Left ventricle myocardium inferior (tissue), 1 donor: Measurements from ENCODE around the gene CERS4. TPM values are rescaled to one million over a fixed set of nuclear protein-coding genes. Genes with fewer than 3 reads are reported as not detected.
"Not testable (repeated sequence)": the region's sequence is repeated elsewhere in the genome, so short reads cannot be mapped to it uniquely, and the experiment has no call there.

Experiments used
- DNase-seq: peaks from one replicate; pipeline ENCODE4 v3.0.0-alpha.2; 2020
- H3K27ac ChIP-seq: fragments of 200-600 bp; replicated peaks from 2 replicates; pipeline ENCODE4 v1.8.0; 2021
- H3K27me3 ChIP-seq: fragments of 200-600 bp; 2 replicates; pipeline ENCODE4 v1.8.0; 2021; ENCODE audit warnings: low read depth
- H3K36me3 ChIP-seq: fragments of 200-600 bp; 2 replicates; pipeline ENCODE4 v1.8.0; 2021
- H3K4me1 ChIP-seq: fragments of 200-600 bp; 2 replicates; pipeline ENCODE4 v1.8.0; 2021
- H3K4me3 ChIP-seq: fragments of 200-600 bp; 2 replicates; pipeline ENCODE4 v1.8.0; 2021; ENCODE audit warnings: mild to moderate bottlenecking, moderate library complexity
- H3K9me3 ChIP-seq: fragments of 200-600 bp; replicated peaks from 2 replicates; pipeline ENCODE4 v1.8.0; 2021
- CTCF ChIP-seq: fragments of 200-600 bp; IDR thresholded peaks from 2 replicates; pipeline ENCODE4 v1.8.0; 2021; ENCODE audit warnings: antibody characterized with exemption, mild to moderate bottlenecking, borderline replicate concordance
- intact Hi-C: fragments of 100-400 bp; cut with micrococcal nuclease; formaldehyde crosslinking; loops from one replicate; pipeline ENCODE4 v1.11.0; 2022
- total RNA-seq: library from RNA; stranded (reverse); fragmentation: NEBNext Ultra II Directional; extraction: Animal tissue kit (Norgen Biotek cat#: 25700); gene quantifications from one replicate; pipeline ENCODE4 v1.2.1, GENCODE V29; 2021
- donor health status: DM: no; HTN: yes; CAD: no; lungs with severe emphysema.

The CERS4 gene
- total RNA-seq, 1 donor from 2014 or later = 16.5 TPM

GRCh38 chr19:8221161-8221560 lies 12.0 kb downstream of the CERS4 start:
- Histone ChIP-seq H3K27me3 (no peaks in the 10 kb centered on the region), H3K27ac (no peak overlapping the region), H3K4me3 (no peak overlapping the region), H3K4me1 (peaks cover 32% of the 10 kb centered on the region), H3K36me3 (no peaks in the 10 kb centered on the region), H3K9me3 (no peaks in the 10 kb centered on the region)
- DNase-seq = no peak
- intact Hi-C loops = no loop called here
- no peak for TF ChIP-seq CTCF

- not testable (repeated sequence) for H3K4me3 ChIP-seq
Measured at GRCh38 chr19:8223442-8223841, 14.3 kb downstream of the CERS4 start.

GRCh38 chr19:8224394-8225145 lies 15.4 kb downstream of the CERS4 start:
- intact Hi-C loops = no loop called here
- Histone ChIP-seq H3K36me3 (no peaks in the 10 kb centered on the region), H3K27ac (peak overlapping the region; percentile 42), H3K27me3 (no peaks in the 10 kb centered on the region), H3K9me3 (no peaks in the 10 kb centered on the region), H3K4me3 (no peak overlapping the region), H3K4me1 (peaks cover 32% of the 10 kb centered on the region)
- TF ChIP-seq CTCF = no peak
- DNase-seq = peak; percentile 57

More at GRCh38 chr19:8223442-8223841, 14.3 kb downstream of the CERS4 start:
- DNase-seq, H3K27ac ChIP-seq, intact Hi-C loops, H3K27me3 ChIP-seq, H3K9me3 ChIP-seq, H3K36me3 ChIP-seq: not testable (repeated sequence)
- H3K4me1 ChIP-seq = peaks cover 32% of the 10 kb centered on the region

GRCh38 chr19:8231073-8231604 lies 22.0 kb downstream of the CERS4 start:
- no peak for DNase-seq
- Histone ChIP-seq H3K4me3 (no peak overlapping the region), H3K4me1 (no peaks in the 10 kb centered on the region), H3K36me3 (peaks cover 9% of the 10 kb centered on the region), H3K27ac (no peak overlapping the region), H3K27me3 (no peaks in the 10 kb centered on the region), H3K9me3 (peaks cover 13% of the 10 kb centered on the region)
- no peak for TF ChIP-seq CTCF
- intact Hi-C loops = no loop called here

GRCh38 chr19:8233370-8233769 lies 24.2 kb downstream of the CERS4 start:
- TF ChIP-seq CTCF = no peak
- peaks cover 6% of the 10 kb centered on the region for H3K4me1 ChIP-seq
- no peak overlapping the region for H3K4me3 ChIP-seq
- H3K9me3 ChIP-seq = peaks cover 13% of the 10 kb centered on the region
- intact Hi-C loops = no loop called here
- no peaks in the 10 kb centered on the region for H3K27me3 ChIP-seq
- DNase-seq = no peak
- H3K36me3 ChIP-seq = peaks cover 9% of the 10 kb centered on the region
- H3K27ac ChIP-seq = no peak overlapping the region

GRCh38 chr19:8237026-8237425 lies 27.9 kb downstream of the CERS4 start:
- no peak for TF ChIP-seq CTCF
- H3K4me1 ChIP-seq = peaks cover 42% of the 10 kb centered on the region
- DNase-seq = no peak
- no peaks in the 10 kb centered on the region for H3K36me3 ChIP-seq
- H3K27me3 ChIP-seq = no peaks in the 10 kb centered on the region
- H3K9me3 ChIP-seq = no peaks in the 10 kb centered on the region
- intact Hi-C loops = no loop called here
- no peak overlapping the region for H3K4me3 ChIP-seq
- H3K27ac ChIP-seq = no peak overlapping the region
